Gastrocnemius medialis (tissue), 4 donors: ENCODE measurements around the gene LTBP1. TPM values are rescaled to one million over a fixed set of nuclear protein-coding genes. Genes with fewer than 3 reads are reported as not detected.
A peak's percentile ranks its signal among the peaks of the same experiment; 100 is the strongest.

Experiments
- ATAC-seq, 2 donors: fragments of 150-250 bp; one replicate each; pipeline ENCODE4 v1.9.1; 2016
- DNase-seq, 2 donors: peaks; one replicate each; pipeline ENCODE4 v3.0.0-alpha.2; 2019
- H3K27ac ChIP-seq, 4 donors: fragments of 200-600 bp; sonication (generic); 1 replicate in 1 of 4; 2 replicates in 3 of 4; pipeline ENCODE4 v1.5.1; 2016 to 2018; ENCODE audit warnings: mild to moderate bottlenecking in 2 of 4, moderate library complexity in 1 of 4
- H3K27me3 ChIP-seq, 3 donors: fragments of 200-600 bp; sonication (generic) in 2 of 3; 1 replicate in 1 of 3; 2 replicates in 2 of 3; pipeline versions ENCODE4 v1.5.1 to v1.6.0; 2016 to 2019; ENCODE audit warnings: mild to moderate bottlenecking in 1 of 3, moderate library complexity in 1 of 3
- H3K36me3 ChIP-seq, 2 donors: fragments of 200-600 bp; sonication (generic) in 1 of 2; one replicate each; pipeline ENCODE4 v1.5.1; 2017 to 2018
- H3K4me1 ChIP-seq, 2 donors: fragments of 200-600 bp; sonication (generic) in 1 of 2; one replicate each; pipeline ENCODE4 v1.5.1; 2016 to 2017; ENCODE audit warnings: mild to moderate bottlenecking in 2 of 2
- H3K4me3 ChIP-seq, 4 donors: fragments of 200-600 bp; sonication (generic) in 3 of 4; 1 replicate in 1 of 4; 2 replicates in 3 of 4; pipeline ENCODE4 v1.5.1; 2016 to 2019; ENCODE audit warnings: mild to moderate bottlenecking in 2 of 4
- H3K9me3 ChIP-seq, 3 donors: fragments of 200-600 bp; sonication (generic) in 2 of 3; 1 replicate in 1 of 3; 2 replicates in 2 of 3; pipeline ENCODE4 v1.5.1; 2016 to 2019
- POLR2A ChIP-seq, 2 donors: fragments of 450-650 bp; IDR thresholded peaks; one replicate each; pipeline ENCODE4 v1.6.1; 2017; ENCODE audit warnings: antibody characterized with exemption in 2 of 2, mild to moderate bottlenecking in 2 of 2, moderate library complexity in 2 of 2
- in situ Hi-C, 4 donors: fragments of 200-750 bp; cut with MboI; loops; one replicate each; pipeline versions ENCODE4 v1.15.0 to v1.8.0; 2017; ENCODE audit warnings: low sequenced_read_pairs in 4 of 4
- intact Hi-C: fragments of 100-400 bp; cut with DNase I; formaldehyde crosslinking; loops from one replicate; pipeline ENCODE4 v1.15.1; 2023; ENCODE audit warnings: low total_unique reads
- total RNA-seq, 4 donors: library from RNA; depleted of rRNA; stranded (reverse); fragments of >200 nt; gene quantifications; one replicate each; pipeline versions ENCODE4 v1.1.0 to v1.2.3, GENCODE V29; 2016
- TF ChIP-seq, protein P1 (sequence below), 5 experiments: fragments of 450-650 bp in 3 of 5; fragments of 200-600 bp in 2 of 5; sonication (generic) in 2 of 5; IDR thresholded peaks in 4 of 5; conservative IDR thresholded peaks in 1 of 5; 1 replicate in 4 of 5; 2 replicates in 1 of 5; pipeline ENCODE4 v1.5.1; 2016 to 2019; ENCODE audit warnings: antibody characterized with exemption in 5 of 5, mild to moderate bottlenecking in 3 of 5, moderate library complexity in 3 of 5

The LTBP1 gene
- total RNA-seq, 4 donors from 2014 or later: 8.0 to 42.8 (median 18.4) TPM

DNA sequence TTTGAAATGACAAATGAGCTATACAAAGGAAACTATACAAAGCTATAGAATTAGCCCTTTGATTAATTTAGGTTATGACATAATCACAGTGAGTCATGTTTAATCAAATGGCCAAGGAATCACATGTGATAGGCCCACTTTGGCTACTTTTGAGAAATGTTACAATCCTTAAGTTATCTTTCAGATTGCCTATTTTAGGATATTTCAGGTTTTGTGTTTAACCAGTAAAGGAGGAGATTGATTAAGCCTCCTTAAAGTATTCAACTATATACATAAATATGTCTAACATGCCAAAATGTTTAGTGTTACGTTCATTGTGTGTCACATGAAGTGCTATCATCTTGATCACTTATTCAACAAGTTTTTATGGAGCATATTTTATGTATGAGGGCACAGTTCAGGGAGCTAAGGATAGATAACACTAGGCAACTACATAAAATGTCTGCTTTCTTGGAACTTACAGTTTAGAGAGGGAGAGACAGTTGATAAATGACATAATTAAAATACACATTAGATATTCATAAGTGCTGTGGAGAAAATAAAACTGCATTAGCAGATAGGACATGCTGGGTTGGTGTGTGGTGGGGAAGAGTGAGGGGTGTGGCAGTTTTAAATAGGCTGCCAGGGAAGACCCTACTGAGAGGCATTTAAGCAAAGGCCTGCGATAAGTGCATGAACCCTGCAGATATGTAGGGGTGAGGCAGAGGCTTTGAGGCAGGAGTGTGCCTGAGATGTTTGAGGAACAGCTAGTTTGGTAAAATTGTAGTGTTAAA lies 77.2 kb downstream of the LTBP1 start:
- Histone ChIP-seq H3K27me3 (no peaks in the 10 kb centered on the region), H3K4me3 (no peak overlapping the region), H3K9me3 (no peaks in the 10 kb centered on the region), H3K27ac (peak overlapping the region; percentile 63 to 84 (median 70)), H3K36me3 (no peaks in the 10 kb centered on the region), H3K4me1 (peaks cover 31 to 32% of the 10 kb centered on the region in 2 donors)
- ATAC-seq: no peak
- TF ChIP-seq, protein P1, sequence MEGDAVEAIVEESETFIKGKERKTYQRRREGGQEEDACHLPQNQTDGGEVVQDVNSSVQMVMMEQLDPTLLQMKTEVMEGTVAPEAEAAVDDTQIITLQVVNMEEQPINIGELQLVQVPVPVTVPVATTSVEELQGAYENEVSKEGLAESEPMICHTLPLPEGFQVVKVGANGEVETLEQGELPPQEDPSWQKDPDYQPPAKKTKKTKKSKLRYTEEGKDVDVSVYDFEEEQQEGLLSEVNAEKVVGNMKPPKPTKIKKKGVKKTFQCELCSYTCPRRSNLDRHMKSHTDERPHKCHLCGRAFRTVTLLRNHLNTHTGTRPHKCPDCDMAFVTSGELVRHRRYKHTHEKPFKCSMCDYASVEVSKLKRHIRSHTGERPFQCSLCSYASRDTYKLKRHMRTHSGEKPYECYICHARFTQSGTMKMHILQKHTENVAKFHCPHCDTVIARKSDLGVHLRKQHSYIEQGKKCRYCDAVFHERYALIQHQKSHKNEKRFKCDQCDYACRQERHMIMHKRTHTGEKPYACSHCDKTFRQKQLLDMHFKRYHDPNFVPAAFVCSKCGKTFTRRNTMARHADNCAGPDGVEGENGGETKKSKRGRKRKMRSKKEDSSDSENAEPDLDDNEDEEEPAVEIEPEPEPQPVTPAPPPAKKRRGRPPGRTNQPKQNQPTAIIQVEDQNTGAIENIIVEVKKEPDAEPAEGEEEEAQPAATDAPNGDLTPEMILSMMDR (IDR thresholded peaks at IDR 0.05 in 4 of 5, conservative IDR thresholded peaks at IDR 0.05 in 1 of 5): no peak
- TF ChIP-seq POLR2A (IDR thresholded peaks at IDR 0.05): no peak
- no peak for DNase-seq
- intact Hi-C loops (loop anchor here (2.0 to 5.0 kb wide), 2 partner anchors 77 to 108 kb away; partner anchors contain the start of gene LTBP1), in situ Hi-C loops (loop anchor here in 1 of 4 donors (10.0 kb wide), 1 partner anchor 239 kb away; no protein-coding TSS in a partner anchor)

DNA sequence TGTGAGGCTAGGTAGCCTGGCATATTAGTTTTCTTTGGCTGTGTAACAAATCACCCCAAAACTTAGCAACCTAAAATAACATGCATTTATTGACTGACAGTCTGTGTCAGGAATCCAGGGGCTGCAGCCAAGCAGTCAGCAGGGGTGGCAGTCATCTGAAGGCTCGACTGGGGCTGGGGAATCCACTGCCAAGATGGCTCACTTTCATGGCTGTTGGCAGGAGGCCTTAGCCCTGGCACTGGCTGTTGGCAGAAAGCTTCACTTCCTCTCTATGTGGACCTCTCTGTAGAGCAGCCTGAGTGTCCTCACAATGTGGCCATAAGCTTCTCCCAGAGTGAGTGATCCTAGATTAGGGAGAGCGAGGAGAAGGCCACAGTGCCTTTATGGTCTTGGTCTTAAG lies 78.0 kb downstream of the LTBP1 start:
- in situ Hi-C loops: loop anchor here in 3 of 4 donors (5.0 to 25.0 kb wide), 3 partner anchors 72 to 563 kb away; partner anchors contain the start of gene FAM98A (in 3 of the 3)
- H3K4me1 ChIP-seq: peaks cover 31 to 32% of the 10 kb centered on the region in 2 donors
- no peak for ATAC-seq
- no peak overlapping the region for H3K4me3 ChIP-seq
- TF ChIP-seq, protein P1 (IDR thresholded peaks at IDR 0.05 in 4 of 5, conservative IDR thresholded peaks at IDR 0.05 in 1 of 5): no peak
- TF ChIP-seq POLR2A (IDR thresholded peaks at IDR 0.05): no peak
- no peaks in the 10 kb centered on the region for H3K27me3 ChIP-seq
- H3K36me3 ChIP-seq: no peaks in the 10 kb centered on the region
- intact Hi-C loops: loop anchor here (5.0 kb wide), 1 partner anchor 108 kb away; no protein-coding TSS in a partner anchor
- DNase-seq: no peak
- no peak overlapping the region for H3K27ac ChIP-seq
- no peaks in the 10 kb centered on the region for H3K9me3 ChIP-seq

GRCh38 chr2:33029459-33029858 lies 82.7 kb downstream of the LTBP1 start:
- Histone ChIP-seq H3K9me3 (no peaks in the 10 kb centered on the region), H3K36me3 (no peaks in the 10 kb centered on the region), H3K27ac (no peak overlapping the region), H3K4me1 (peaks cover 2 to 4% of the 10 kb centered on the region in 2 donors), H3K4me3 (no peak overlapping the region), H3K27me3 (no peaks in the 10 kb centered on the region)
- ATAC-seq: no peak
- intact Hi-C loops: no loop called here
- no peak for TF ChIP-seq POLR2A (IDR thresholded peaks at IDR 0.05)
- TF ChIP-seq, protein P1 (IDR thresholded peaks at IDR 0.05 in 4 of 5, conservative IDR thresholded peaks at IDR 0.05 in 1 of 5): no peak
- in situ Hi-C loops: loop anchor here in 3 of 4 donors (5.0 to 25.0 kb wide), 3 partner anchors 77 to 558 kb away; partner anchors contain the start of gene FAM98A (in 3 of the 3)
- DNase-seq: no peak

DNA sequence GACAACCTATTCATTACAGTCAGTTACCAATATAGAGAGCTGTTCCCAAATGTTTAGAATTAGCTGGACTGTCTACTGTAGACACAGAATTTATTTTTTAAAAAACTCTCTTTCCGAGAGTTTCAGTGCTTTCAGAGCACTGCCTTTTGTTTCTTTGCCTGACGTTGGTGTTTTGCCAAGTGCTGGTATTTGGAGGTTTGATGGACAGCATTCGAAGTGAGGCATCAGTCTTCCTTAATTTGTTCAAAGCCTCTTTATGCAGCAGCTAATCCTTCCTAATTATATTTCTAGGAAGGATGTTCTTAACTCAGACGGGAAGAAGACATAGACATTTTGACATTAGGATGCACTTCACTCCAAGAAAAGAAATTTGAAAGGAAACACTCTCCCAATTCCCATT lies 83.2 kb downstream of the LTBP1 start:
- Histone ChIP-seq H3K9me3 (no peaks in the 10 kb centered on the region), H3K4me1 (peaks cover 2 to 4% of the 10 kb centered on the region in 2 donors), H3K27me3 (no peaks in the 10 kb centered on the region), H3K4me3 (no peak overlapping the region), H3K36me3 (no peaks in the 10 kb centered on the region), H3K27ac (no peak overlapping the region)
- DNase-seq (no peak), ATAC-seq (no peak)
- in situ Hi-C loops: loop anchor here in 3 of 4 donors (5.0 to 25.0 kb wide), 9 partner anchors 55 to 557 kb away; partner anchors contain the start of genes FAM98A (in 3 of the 3) and LTBP1 (in 1 of the 3)
- intact Hi-C loops: loop anchor here (10.0 kb wide), 2 partner anchors 415 to 475 kb away; no protein-coding TSS in a partner anchor
- no peak for TF ChIP-seq POLR2A (IDR thresholded peaks at IDR 0.05)
- TF ChIP-seq, protein P1 (IDR thresholded peaks at IDR 0.05 in 4 of 5, conservative IDR thresholded peaks at IDR 0.05 in 1 of 5): no peak
